HG03060 (cell line): ENCODE measurements around the gene NCAN.
"Not testable (repeated sequence)": the region's sequence is repeated elsewhere in the genome, so short reads cannot be mapped to it uniquely, and the experiment has no call there.

ENCODE experiments used
- ATAC-seq: cut with Tn5 transposase; IDR thresholded peaks from one replicate; pipeline ENCODE4 v1.9.1; 2021; ENCODE audit warnings: low read depth, moderate number of reproducible peaks; ENCODE audit not compliant: unreplicated experiment

Gene NCAN

DNA sequence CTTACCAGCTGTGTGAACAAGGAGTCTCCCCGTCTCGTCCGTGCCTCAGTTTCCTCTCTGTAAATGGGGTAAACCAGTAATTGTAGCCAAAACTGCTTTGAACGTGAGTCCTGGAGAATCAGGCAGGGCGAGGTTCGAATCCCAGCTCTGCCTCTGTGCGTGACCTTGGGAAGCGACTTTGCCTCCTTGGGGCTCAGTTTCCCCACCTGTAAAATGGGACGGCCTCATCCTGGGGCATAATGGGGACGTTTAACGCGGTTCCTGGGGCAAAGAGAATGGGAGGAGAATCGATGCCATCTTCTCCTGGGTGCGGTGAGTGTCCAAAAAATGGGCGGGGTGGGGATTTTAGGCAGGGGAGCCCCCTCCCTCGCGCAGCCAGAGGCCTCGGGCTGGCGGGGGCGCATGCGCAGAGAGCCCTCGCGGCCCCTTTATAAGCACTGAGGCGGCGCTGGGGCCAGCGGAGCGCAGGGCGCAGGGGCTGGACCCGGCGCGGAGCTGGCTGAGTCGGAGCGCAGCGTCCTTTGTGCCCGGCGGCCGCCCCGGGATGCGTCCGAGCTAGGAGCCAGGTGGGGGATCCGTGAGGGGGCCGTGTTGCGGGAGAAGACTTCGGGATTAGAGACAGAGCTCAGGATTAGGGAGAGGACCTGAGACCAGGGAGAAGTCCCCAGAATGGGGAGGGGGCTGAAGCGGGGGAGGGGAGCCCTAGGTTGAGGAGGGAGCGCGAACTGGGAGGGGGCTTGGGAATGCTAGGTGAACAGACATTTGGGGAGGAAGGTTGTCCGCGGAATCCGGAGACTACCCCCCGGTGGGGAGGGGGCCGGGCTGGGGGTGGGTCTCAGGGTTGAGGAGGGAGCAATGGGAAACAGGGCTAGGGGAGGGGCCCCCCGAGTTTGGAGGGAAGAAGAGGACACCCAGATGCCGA, at the start of gene NCAN:
Gene NCAN, plus strand, starts transcription at position 460 of the 922 bp plus-strand sequence. CDS start 4,996 bp downstream, outside the sequence.
- no peak for ATAC-seq

DNA sequence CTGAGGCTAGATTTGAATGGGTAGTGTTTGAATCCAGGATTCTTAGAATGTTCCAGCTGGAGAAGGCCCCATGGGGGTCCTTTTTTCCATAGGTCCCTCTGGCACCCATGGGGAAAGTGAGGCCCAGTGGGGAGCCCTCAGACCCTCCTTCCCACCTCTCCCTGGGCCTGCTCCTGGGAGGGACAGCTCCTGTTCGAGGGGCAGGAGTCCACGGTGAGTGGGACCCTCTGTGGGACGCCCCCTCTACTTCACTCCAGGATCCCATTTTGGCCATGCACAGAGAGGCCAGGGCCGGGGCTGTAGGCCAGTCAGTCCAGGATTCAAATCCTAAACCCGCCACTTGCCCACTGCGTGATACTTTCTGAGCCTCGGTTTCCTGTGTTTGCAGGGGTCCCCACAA, 49.3 kb upstream of the NCAN start:
- ATAC-seq: no peak

DNA sequence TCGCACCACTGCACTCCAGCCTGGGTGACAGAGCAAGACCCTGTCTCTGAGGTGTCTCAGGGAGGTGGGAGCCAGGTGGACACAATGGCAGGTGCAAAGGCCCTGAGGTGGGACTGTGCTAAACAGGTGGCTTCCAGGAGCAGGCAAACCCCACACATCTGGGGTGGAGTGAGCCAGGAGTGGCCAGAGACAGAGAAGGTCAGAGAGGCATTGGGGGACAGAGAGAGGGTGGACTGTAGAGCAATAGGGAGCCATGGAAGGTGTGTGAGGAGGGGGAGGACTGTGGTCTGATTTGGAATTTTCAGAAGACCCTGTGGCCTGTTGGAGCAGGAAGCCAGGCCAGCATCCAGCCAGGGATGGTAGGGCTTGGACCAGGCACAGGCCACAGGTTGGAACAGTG, 46.4 kb upstream of the NCAN start:
- no peak for ATAC-seq

DNA sequence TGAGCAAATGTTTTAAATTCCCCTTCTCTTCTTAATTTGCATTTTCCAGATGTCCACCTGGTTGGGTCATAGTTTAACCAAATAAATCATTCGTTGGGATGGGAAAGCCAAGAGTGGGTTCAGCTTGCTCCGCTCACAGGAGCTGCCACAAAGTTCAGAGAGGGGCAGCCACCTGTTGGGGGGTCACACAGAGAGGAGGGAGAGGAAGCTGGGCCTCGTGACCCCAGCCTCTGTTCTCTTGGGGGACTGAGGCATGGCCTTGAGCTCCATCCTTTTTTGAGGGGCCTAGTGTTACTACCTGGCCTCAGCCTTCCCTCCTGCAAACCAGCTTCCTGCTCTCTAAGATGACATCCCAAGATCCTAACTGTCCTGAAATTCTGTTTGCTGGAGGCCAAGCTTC, 44.1 kb upstream of the NCAN start:
- no peak for ATAC-seq

DNA sequence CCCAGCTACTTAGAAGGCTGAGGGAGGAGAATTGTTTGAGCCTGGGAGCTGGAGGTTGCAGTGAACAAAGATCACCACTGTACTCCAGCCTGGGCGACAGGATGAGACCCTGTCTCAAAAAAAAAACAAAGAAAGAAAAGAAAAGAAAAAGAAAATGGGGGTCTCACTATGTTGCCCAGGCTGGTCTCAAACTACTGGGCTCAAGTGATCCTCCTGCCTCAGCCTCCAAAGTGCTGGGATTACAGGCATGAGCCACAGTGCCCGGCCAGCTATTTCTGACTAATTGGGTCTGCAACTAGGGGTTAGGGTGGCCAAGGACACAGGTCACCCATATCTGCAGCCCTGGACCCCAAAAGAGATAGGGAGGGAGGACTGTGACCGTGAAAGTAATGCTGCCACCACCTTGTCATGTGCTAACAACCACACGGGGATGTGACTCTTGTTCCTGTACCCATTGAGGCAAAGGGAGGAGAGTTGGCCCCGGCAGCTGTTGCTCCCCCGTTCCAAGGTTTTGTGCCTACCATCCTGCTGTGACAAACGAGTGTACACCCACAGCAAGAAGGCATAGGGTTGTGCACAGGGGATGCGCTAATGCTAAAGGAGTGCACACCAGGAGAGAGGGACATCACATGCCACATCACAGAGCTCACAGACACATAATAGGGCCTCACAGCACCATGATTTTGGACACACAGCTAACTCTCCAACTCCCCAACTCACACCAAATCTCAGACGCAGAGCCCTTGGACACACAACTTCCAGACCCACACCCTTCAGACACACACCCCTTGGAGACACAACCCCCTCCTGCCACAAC, 42.3 kb upstream of the NCAN start:
- ATAC-seq: no peak

DNA sequence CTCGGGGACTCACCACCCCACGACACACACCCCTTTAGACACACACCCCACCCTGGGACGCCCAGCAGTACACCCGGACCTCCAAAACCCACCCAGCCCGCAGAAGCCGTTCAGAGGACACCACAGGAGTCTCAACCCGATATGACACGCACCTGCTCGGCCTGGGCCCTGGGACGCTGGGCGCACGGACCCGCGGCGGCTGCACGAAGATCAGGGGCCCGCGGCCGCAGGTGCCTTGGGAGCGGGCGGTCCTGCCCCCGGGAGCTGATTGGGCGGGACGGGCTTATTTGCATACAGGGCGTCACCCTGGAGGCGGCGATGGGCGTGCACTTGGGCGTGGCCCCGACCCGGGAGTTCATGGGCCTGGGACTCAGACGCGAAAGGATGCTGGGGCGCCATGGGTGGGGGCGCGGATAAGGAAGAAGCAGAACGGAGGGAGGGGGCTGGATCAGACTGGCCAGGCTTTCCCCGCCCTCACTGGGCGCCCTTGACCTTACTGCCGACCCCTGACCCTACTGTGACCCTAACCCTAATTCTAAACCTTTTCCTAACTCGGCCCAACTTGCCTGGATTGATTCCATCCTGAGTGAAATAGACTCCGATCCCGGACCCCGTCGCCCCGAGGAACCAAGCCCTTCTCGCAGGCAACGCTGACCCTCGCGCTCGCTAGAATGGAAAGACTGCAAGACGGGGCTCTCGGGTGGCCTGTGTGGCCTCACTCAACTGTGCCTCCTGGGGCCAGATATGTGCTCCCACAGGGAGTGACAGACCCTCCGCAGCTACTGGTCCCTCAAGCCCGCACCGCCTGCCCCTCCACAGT, 41.5 kb upstream of the NCAN start, which contains the start of gene MEF2B:
Gene MEF2B, minus strand, starts transcription at position 211 of the 820 bp plus-strand sequence. CDS start 19,528 bp downstream, outside the sequence.
- no peak for ATAC-seq

DNA sequence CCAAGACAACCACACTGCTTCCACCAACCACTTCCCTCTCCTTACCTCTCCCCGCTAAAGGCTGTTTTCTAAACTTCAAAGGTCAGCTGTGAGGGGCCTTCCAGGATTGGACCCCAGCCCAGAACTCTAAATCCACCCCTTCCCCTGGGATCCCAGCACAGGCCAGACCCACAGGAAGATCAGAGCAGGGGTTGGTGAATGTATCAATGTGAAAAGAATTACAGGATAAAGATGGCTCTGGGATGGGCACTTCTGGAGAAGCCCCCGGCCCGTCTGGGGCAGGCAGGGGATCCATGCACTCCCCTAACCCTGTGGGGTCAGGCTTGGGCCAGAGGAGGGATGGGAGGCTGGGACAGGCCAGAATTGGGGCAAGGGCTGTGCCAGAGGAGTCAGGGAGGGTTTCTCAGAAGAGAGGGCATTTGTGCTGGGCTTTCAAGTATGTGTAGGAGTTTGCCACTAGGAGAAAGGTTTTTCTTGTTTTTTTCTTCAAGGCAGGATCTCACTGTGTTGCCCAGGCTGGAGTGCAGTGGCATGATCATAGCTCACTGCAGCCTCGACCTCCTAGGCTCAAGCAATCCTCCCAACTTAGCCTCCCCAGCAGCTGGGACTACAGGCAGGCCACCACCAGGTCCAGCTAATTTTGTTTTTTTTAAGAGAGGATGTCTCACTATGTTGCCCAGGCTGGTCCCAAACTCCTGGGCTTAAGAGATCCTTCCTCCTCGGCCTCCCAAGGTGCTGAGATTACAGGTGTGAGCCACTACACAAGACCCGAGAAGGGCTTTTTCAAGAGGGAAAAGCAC, 40.7 kb upstream of the NCAN start:
- no peak for ATAC-seq

DNA sequence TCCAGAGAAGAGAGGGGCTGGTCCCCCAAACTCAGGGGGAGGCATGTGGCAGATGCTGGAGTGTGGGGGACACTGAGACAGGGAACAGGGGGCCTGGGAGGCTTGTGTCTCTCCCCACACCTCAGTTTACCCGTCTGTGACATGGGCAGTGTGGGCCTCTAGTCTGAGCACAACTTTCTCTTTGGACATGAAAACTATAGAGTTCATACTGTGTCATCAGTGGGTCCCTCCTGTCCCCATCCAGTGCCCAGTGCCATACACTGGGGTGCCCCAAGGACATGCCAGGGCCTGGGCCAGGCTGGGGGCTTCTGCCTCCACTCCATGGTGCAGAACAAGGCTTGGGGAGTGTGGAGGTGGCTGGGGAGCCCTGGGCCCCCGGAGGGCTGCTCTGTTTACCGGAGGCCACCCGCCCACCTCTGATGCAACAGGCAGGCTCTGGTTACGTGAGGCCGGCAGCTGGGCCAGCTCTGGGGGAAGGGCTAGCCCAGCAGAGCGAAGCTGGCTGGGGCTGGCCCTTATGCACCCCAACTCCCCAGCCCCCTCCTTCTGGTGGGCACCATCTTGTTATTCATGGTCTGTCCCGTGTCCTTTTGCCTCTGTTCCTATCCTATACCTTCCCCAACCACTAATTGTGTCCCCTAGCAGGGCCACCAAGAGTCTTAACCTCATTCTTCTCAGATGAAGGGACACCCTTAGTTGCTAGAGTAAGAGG, 39.8 kb upstream of the NCAN start:
- no peak for ATAC-seq

DNA sequence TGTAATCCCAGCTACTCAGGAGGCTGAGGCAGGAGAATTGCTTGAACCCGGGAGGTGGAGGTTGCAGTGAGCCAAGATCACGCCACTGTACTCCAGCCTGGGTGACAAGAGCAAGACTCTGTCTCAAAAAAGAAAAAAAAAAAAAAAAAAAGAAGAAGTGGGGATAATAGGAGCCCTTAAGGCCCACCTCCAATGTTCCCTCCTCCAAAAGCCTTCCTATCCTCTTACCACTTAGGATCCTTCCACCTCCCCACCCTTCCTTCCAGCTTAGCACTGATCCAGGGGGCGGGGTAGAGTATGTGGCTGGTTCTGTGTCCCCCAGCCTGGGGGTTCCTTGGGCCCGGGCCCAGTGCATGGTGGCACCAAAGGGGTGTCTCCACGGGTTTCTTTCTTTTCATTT, 38.5 kb upstream of the NCAN start:
- not testable (repeated sequence) for ATAC-seq

DNA sequence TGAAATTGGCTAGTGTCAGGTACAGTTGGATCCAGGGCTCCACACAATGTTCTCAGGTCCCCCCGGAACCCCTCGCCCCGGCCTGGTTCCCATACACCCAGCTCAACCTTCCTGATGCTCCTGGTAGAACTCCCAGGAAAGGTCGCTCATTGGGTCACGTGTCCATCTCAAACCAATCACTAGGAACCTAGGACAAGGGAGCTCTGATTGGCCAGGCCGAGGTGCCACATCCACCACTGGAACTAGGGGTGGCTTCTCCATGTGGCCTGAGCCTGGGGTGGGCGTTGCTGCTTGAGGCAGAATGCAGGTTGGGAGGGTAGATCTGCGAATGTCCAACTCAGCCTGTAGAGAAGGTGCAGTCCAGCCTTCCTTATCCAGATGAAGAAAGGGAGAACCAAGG, 34.8 kb upstream of the NCAN start:
- ATAC-seq: no peak

DNA sequence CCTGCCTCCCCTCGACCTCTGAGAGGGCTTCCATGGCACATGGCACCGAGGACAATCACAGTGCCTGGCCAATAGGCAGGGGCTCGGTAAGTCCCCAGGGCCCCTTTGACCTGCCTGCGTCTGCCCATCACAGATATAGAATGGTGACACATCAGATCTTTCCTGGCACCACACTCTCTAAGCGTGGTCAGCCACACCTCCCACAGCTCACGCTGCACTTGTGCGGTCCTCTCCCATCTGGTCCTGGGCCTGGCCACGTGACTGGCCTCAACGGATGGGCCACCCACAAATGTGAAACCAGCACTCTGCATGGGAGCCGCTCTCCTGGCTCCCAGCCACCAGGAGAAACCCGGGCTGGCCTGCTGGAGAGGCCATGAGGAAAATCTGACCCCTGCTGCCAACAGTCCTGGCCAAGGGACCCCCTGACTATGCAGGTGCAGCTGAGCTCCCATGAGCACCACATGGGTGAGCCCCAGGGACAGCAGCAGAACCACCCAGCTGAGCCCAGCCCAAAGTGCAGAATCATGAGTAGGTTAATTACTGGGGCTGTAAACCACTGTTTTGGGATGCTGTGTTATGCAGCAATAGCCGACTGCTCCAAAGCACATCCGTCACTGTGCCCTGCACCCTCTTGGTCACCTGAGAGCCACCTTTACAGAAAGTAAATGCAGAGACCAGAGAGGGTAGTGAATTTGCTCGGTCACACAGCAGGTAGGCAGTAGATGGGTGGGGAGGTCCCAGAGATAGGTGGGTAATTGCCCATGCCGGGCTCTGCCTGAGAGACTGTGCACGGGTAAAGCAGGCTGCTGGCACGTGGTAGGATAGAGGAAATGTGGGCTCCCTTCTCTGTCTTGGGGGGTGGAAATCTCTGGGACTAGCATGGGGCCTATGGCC, 32.0 kb upstream of the NCAN start:
- ATAC-seq: no peak

DNA sequence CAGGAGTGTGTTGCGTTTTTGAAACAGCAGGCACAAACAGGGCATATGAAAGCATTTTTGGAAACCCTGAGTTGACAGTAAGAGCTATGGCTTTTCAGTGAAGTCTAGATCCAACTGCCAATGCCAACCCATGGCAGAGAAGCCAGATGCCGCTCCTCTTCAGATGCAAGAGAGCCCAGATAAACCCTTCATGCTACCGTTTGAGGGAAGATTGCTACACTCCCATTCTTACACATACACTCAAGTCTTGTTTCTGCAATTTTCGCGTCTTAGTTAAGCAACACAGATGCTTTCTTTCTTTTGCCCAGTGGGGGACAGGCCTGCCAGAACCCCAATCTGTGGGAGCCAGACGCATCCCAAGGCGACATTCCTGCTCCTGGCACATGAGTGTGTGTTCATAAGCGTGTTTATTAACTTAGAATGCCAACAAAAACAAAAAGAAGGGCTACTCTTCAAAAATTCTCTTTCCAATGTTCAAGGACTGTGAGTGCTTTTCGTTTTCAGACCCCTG, 30.2 kb upstream of the NCAN start:
- ATAC-seq: no peak

DNA sequence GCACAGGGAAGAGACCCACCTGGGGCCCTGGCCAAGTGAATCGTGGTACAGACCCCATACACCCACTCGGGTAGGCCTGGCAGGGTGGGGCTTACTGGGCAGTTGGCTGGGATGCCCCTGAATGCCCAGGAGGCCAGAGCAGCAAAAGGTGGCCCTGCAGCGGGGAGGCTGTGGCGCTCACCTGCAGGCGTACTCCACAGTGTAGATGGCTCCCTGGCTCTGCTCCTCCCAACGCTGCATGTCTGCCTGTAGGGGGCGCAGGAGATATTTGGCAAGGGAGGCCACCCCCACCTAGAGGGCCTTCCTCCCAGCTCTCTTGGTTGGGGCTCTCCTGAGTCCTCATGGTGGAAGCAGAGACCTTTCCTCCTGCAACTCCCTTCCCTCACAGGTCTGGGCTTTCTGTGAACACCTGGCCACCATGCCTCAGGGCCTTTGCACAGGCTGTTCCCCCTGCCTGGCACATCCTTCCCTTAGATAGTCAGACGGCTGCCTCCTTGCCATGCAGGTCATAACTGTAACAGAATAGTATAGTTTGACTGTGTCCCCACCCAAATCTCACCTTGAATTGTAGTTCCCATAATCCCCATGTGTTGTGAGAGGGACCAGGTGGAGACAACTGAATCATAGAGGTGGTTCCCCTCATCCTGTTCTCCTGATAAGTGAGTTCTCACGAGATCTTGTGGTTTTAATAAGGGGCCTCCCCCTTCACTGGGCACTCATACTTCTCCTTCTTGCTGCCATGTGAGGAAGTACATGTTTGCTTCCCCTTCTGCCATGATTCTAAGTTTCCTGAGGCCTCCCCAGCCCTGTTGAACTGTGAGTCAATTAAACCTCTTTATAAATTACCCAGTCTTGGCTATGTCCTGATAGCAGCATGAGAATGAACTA, 25.7 kb upstream of the NCAN start:
- no peak for ATAC-seq

DNA sequence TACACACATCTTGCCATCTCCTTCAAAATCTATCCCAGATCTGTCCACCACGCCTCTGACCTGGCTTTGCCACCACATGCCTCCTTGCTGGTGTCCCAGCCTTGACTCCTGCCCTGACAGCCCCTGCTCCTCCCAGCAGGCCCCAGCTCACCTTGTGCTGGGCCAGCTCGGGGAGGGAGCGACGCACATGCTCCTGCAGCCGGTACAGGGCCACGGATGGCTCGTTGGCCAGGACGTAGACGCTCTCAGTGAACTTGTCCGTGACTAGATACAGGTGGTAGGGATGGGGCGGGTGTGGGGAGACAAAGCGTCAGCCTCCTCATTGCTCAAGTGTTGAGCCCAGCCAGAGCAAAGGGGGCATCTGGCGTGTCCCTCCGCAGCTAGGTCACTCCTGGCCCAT, 25.0 kb upstream of the NCAN start:
- ATAC-seq: no peak

DNA sequence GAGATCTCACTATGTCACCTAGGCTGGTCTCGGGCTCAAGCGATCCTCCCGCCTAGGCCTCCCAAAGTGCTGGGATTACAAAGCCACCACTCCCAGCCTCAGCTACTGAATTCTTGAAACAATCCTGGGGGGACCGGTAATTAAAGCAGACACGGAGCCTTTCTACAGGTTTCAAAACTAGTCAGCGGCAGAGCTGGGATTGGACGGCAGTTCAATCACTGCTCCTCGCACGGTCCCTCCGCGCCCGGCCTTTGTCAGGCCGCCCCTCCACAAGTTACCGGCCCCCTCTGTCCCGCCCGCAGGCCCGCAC, 20.0 kb upstream of the NCAN start:
- no peak for ATAC-seq

DNA sequence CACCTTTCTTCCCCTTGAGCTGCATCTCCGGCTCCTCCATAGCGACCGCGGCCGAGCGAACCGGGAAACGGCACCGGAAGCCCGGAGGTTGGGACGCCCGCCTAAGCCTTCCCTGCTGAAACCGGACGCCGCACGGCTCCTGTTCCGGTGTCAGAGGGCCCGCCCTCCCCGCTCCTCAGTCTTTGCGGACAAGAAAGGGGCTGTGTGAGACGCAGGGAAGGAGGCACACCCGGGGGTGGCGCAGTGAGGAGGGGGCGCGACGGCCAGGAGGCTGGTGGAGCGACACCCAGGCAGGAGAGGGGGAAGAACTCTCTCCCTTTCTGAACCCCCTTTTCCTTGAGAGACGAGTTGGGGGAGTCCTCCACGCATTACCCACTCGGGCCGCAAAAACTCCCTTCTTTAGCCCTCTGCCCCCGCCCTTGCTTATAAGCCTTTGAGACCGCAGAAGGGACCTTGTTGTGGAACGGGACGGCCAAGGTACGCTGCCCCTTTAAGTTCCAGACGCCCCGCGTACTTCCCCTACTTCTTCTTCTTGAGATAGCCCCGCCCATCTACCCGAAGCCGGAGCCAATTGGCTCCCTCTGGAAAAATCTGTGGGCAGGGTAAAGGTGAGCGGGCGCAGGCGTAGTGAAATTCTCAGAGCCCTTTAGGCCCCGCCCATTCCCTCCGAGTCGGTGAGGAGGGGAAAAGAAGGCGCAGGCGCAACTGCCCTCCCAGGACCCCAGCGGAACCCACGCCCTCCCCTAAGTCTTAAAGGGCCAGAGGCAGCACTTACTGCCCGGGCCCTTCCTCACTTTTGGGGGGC, 19.5 kb upstream of the NCAN start, which contains the start of the genes BORCS8 and RFXANK:
Gene BORCS8, minus strand, starts transcription at position 75 of the 805 bp plus-strand sequence. Its CDS starts 35 bp downstream, at position 40.
Gene RFXANK, plus strand, starts transcription at position 181 of the 805 bp plus-strand sequence. CDS start 1,689 bp downstream, outside the sequence.
- ATAC-seq: peak; percentile 80
